NCI-H446 (cell line): Measurements from ENCODE around the gene SYCP3.

Source experiments
- DNase-seq, 2 experiments: peaks; one replicate each; lab custom pipeline; 2025; lab: John Stamatoyannopoulos, UW

SYCP3 gene

DNA sequence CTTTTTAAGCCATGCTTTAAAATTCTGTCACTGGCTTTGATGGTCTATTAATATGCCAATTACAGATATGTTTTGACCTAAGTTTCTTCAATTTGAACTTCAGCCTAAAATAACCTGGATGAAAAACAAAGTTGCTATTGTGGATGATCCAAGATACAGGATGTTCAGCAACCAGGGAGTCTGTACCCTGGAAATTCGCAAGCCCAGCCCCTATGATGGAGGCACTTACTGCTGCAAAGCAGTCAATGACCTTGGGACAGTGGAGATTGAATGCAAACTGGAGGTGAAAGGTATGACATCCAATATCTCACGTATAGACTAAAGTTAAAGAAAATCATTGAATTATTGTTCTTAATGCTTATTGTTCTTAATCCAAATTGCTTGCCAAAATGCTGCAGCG lies 59.0 kb downstream of the SYCP3 start:
- no peak for DNase-seq
